ENCODE data around the gene GSDMA. TPM values are rescaled to one million over a fixed set of nuclear protein-coding genes. Genes with fewer than 3 reads are reported as not detected.
"Not testable (repeated sequence)": the region's sequence is repeated elsewhere in the genome, so short reads cannot be mapped to it uniquely, and the experiment has no call there.

The GSDMA gene
- total RNA-seq, 8 experiments from 2014 or later = 0.09 to 0.33 (median 0.17) TPM; not detected in 5

DNA sequence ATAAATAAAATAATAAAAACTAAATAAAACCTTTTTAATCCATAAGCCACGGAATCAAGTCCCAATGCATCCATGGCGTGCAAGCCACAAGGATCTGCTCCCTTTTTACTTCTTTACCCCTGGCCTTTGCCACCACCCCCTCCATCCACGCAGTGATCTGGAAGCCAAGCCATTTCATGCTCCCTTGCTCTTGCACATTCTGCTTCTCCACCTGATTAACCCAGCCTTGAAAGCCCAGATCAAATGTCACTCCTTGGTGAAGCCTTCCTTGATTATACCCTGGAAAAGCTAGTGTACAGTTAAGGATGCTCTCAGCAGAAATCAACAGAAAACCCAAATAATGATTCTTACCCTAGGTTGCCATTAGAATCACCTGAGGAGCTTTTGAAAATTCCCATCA is 25.4 kb upstream of the GSDMA start:
- in situ Hi-C loops (cut with MboI; ENCODE audit: low pct_unique_long_range_greater_than_20kb in 2 of 9, low sequenced_read_pairs in 9 of 9, unreplicated experiment in 9 of 9) = no loop called here
- no peak for ATAC-seq (replicated peaks in 6 of 8)
- H3K27ac ChIP-seq = no peak overlapping the region
- H3K4me3 ChIP-seq = no peak overlapping the region
- H3K4me1 ChIP-seq (replicated peaks in 1 of 2) = peaks cover 6 to 7% of the 10 kb centered on the region in 2 donors
- WGBS, 10 experiments = 76 to 100% (median 100%) methylated on average over 1 to 3 of the region's 3 CpGs; no CpG with 5 or more reads in 5 of the 10 experiments

DNA sequence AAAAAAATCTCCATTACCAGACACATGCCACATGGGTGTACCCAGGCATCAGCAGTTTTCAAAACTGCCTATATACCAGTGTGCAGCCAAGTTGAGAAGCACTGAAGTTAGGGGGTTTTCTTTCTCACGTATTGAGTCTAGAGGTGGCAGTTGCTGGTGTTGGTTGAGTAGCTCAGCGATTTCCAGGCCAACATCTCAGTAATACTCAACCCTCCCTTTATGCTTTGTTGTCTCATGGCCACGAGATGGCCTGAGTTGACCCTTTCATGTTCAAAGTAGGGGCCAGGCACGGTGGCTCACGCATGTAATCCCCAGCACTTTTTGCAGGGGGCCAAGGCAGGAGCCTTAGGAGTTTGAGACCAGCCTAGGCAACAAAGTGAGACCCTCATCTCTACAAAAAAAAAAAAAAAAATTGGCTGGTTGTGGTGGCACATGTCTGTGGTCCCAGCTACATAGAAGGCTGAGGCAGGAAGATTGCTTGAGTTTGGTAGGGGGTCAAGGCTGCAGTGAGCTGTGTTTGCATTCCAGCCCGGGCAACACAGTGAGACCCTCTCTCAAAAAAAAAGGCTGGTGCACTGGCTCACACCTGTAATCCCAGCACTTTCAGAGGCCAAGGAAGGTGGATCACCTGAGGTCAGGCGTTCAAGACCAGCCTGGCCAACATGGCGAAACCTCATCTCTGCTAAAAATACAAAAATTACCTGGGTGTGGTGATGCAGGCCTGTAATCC is 24.5 kb upstream of the GSDMA start:
- Histone ChIP-seq H3K4me1 (replicated peaks in 1 of 2) (peaks cover 6 to 7% of the 10 kb centered on the region in 2 donors), H3K4me3 (no peak overlapping the region), H3K27ac (no peak overlapping the region)
- 0 to 93% (median 76%) methylated on average over 1 to 6 of the region's 8 CpGs; no CpG with 5 or more reads in 1 of the 10 experiments for WGBS, 10 experiments
- ATAC-seq (replicated peaks in 6 of 8) = no peak
- in situ Hi-C loops (cut with MboI; ENCODE audit: low pct_unique_long_range_greater_than_20kb in 2 of 9, low sequenced_read_pairs in 9 of 9, unreplicated experiment in 9 of 9) = no loop called here

DNA sequence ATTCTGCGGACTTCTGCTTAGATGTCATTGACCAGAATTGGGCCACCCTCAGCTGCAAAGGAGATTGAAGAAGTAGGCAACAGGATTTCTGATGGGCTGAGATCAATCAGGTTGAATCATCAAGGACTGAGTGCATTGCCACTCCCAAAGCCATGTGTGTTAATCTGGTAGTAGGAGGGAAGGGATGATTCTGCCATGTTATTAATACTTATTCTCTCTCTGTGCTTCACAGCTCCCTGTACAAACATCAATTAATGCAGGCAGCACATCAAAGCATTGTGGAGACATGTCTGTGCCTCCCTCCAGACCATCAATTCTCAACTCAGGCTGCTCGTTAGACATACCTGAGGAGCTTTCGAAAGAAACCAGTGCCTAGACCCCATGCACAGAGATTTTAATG is 23.7 kb upstream of the GSDMA start:
- ATAC-seq (replicated peaks in 6 of 8) = peak in 7 of 8 experiments; percentile 14 to 62 (median 38)

DNA sequence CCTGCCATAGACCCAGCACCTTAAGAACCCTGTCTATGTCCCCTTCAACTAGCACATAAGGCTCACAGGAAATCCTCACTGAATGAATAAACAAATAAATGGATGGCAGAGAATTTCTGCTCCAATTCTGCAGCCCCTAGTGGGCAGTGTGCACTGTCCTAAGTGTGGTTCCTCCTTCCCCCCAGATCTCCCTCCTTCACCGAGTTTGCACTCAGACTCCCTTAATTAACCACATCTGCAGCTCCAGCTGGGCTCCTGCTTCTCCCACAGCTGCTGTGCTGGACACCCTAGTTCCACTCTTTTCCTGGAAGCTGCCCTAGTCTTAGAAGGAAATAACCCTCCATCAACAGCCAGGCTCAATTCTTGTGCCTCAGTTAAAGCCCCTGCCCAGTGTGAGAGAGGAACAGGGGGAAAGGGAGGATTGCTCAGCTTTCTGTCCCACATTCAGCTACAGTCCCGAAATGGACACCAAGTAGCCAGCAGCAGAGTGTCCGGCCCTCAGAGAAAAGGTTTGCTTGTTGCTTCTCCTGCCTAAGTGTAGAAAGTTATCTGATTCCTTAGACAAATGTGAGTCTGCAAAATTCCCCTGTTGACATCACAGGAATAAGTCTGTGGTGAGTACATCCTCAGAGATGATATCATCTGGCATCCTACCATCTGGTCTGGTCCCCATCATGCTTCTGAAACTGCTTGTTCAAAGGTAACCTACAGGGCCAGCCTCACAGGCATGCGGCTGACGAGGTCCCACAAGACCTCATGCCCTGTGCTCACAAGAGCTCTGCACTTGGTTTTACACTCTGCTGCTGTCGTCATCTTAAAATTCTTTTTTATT is 23.0 kb upstream of the GSDMA start:
- Histone ChIP-seq H3K27ac (no peak overlapping the region), H3K4me3 (no peak overlapping the region), H3K4me1 (replicated peaks in 1 of 2) (peaks cover 6 to 7% of the 10 kb centered on the region in 2 donors)
- in situ Hi-C loops (cut with MboI; ENCODE audit: low pct_unique_long_range_greater_than_20kb in 2 of 9, low sequenced_read_pairs in 9 of 9, unreplicated experiment in 9 of 9) = loop anchor here in 1 of 9 experiments (10.0 kb wide), 1 partner anchor 45 kb away; no protein-coding TSS in a partner anchor
- ATAC-seq (replicated peaks in 6 of 8) = peak; percentile 52 to 94 (median 76)
- 0 to 83% (median 36%) methylated on average over 1 to 5 of the region's 6 CpGs; no CpG with 5 or more reads in 1 of the 10 experiments for WGBS, 10 experiments

More for the DNA sequence above, 23.7 kb upstream of the GSDMA start:
- Histone ChIP-seq H3K27ac (no peak overlapping the region), H3K4me1 (replicated peaks in 1 of 2) (peaks cover 6 to 7% of the 10 kb centered on the region in 2 donors), H3K4me3 (no peak overlapping the region)
- 80 to 100% (median 100%) methylated on average over 1 to 3 of the region's 3 CpGs; no CpG with 5 or more reads in 5 of the 10 experiments for WGBS, 10 experiments
- in situ Hi-C loops (cut with MboI; ENCODE audit: low pct_unique_long_range_greater_than_20kb in 2 of 9, low sequenced_read_pairs in 9 of 9, unreplicated experiment in 9 of 9) = no loop called here

DNA sequence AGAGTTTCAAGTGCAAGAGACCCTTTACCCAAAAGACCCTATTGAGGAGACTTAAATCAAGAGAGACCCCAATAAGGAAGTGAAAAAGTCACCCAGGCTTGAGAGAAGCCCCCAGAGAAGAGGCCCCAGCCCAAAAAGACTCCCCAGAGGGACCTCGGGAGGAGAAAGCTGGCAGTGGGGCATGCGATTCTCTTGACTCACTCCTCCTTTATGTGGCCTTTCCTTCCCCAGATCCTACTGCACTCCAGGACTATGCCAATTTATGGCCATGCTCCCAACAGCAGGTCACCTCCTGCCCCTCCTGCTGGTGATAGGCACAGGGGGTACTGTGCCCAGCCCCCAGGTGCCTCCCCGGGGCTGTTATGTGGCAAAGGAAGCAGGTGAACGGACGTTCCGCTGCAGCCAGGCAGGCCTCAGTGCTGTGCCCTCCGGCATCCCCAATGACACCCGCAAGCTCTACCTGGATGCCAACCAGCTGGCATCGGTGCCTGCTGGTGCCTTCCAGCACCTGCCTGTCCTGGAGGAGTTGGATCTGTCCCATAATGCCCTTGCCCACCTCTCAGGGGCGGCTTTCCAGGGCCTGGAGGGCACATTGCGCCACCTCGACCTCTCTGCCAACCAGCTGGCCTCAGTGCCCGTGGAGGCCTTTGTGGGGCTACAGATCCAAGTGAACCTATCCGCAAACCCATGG is 19.0 kb upstream of the GSDMA start:
- in situ Hi-C loops (cut with MboI; ENCODE audit: low pct_unique_long_range_greater_than_20kb in 2 of 9, low sequenced_read_pairs in 9 of 9, unreplicated experiment in 9 of 9) = loop anchor here in 1 of 9 experiments (10.0 kb wide), 1 partner anchor 49 kb away; no protein-coding TSS in a partner anchor
- 59 to 100% (median 79%) methylated on average over 1 to 8 of the region's 14 CpGs; no CpG with 5 or more reads in 5 of the 10 experiments for WGBS, 10 experiments
- Histone ChIP-seq H3K4me1 (replicated peaks in 1 of 2) (peaks cover 6 to 7% of the 10 kb centered on the region in 2 donors), H3K27ac (no peak overlapping the region), H3K4me3 (no peak overlapping the region)
- no peak for ATAC-seq (replicated peaks in 6 of 8)

DNA sequence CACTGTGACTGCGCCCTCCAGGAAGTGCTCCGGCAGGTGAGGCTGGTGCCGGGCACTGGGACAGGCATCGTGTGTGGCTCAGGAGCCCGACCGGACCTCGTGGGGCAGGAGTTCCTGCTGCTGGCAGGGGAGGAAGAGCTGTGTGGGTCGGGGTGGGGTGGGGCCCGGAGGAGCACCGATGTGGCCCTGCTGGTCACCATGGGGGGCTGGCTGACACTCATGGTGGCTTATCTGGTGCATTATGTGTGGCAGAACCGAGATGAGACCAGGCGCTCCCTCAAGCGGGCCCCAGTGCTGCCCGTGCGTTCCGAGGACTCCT is 18.5 kb upstream of the GSDMA start:
- Histone ChIP-seq H3K4me3 (no peak overlapping the region), H3K4me1 (replicated peaks in 1 of 2) (peaks cover 1 to 4% of the 10 kb centered on the region in 2 donors), H3K27ac (no peak overlapping the region)
- no CpG with 5 or more reads among the region's 16 CpGs for WGBS, 10 experiments
- in situ Hi-C loops (cut with MboI; ENCODE audit: low pct_unique_long_range_greater_than_20kb in 2 of 9, low sequenced_read_pairs in 9 of 9, unreplicated experiment in 9 of 9) = loop anchor here in 1 of 9 experiments (10.0 kb wide), 1 partner anchor 50 kb away; no protein-coding TSS in a partner anchor
- peak in 2 of 8 experiments; percentile 3 to 6 for ATAC-seq (replicated peaks in 6 of 8)

DNA sequence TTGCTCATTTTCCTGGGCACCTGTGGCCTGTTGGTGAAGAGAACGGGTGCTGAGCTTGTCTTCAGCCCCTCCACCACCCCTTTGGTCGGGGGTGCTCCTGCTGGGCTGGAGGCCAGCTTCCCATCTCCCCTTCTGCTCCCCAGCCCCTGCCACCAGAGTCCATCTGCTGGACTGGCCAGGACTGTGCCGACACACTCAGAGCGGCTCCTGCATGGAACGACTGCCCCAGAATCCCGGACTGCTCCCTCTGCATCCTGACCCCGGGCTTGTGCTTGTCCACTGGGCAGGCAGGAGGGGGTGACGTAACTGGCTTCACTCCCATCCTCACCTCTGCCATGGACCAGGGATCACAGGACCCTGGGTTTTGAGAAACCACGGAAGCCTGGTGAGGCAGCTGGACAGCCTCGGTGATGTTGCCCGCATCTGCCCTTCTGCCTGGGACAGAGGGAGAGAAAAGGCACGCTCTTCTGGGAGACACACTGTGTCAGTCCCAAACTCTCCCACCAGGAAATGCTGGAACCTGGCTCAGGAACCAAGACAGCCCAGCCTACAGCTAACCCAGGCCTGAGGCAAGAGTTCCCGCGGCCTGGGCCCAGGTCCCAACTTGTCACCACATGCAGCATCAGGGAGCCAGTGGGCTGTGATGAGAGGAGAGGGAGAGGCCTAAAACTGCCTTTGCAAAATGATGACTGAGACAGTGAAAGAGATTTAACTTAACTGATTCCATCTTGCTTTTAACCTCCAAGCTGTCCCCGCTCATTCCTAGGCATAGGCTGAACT is 16.1 kb upstream of the GSDMA start:
- H3K4me3 ChIP-seq = no peak overlapping the region
- ATAC-seq (replicated peaks in 6 of 8) = peak in 1 of 8 experiments; percentile 18
- no peaks in the 10 kb centered on the region for H3K4me1 ChIP-seq (replicated peaks in 1 of 2)
- 0 to 100% (median 88%) methylated on average over 1 to 6 of the region's 15 CpGs; no CpG with 5 or more reads in 3 of the 10 experiments for WGBS, 10 experiments
- in situ Hi-C loops (cut with MboI; ENCODE audit: low pct_unique_long_range_greater_than_20kb in 2 of 9, low sequenced_read_pairs in 9 of 9, unreplicated experiment in 9 of 9) = loop anchor here in 1 of 9 experiments (10.0 kb wide), 1 partner anchor 52 kb away; no protein-coding TSS in a partner anchor
- H3K27ac ChIP-seq = no peak overlapping the region

DNA sequence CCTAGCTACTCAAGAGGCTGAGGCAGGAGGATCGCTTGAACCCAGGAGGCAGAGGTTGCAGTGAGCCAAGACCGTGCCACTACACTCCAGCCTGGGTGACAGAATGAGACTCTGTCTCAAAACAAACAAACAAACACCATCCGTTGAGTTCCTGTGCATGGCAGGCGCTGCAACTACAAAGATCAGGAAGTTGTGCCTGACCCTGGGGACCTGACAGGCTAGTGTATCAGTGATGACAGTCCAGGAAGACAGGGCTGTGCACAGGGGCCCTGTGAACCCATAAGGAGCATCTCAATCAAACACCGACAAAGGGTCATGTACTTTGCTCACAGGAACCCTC is 14.3 kb upstream of the GSDMA start:
- ATAC-seq (replicated peaks in 6 of 8); H3K27ac ChIP-seq; H3K4me1 ChIP-seq (replicated peaks in 1 of 2); H3K4me3 ChIP-seq: not testable (repeated sequence)
- WGBS, 10 experiments = 40 to 100% (median 100%) methylated on average over 1 to 2 of the region's 5 CpGs; no CpG with 5 or more reads in 6 of the 10 experiments
- in situ Hi-C loops (cut with MboI; ENCODE audit: low pct_unique_long_range_greater_than_20kb in 2 of 9, low sequenced_read_pairs in 9 of 9, unreplicated experiment in 9 of 9) = loop anchor here in 1 of 9 experiments (10.0 kb wide), 1 partner anchor 54 kb away; no protein-coding TSS in a partner anchor

DNA sequence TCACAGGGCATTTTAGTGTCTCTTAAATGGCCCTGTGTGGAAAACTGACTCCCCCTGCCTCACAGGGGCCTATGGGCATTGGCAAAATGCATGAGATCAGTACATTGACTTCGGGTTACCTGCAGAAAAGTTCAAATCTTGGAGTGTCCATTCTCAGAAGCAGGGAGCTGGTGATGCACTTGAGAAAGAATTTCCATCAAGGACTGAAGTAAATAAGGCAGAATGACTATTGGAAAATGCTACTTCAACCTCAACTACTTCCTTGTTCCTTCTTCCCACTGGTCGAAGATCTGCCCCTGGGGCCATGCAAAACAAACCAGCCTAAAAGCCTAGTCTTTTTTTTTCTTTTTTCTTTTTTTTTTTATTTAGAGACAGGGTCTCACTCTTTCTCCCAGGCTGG is 13.8 kb upstream of the GSDMA start:
- WGBS, 10 experiments = 9 to 89% (median 57%) methylated on average over 1 to 2 of the region's 2 CpGs
- Histone ChIP-seq H3K27ac (no peak overlapping the region), H3K4me3 (no peak overlapping the region), H3K4me1 (replicated peaks in 1 of 2) (peaks cover 8 to 13% of the 10 kb centered on the region in 2 donors)
- no peak for ATAC-seq (replicated peaks in 6 of 8)
- in situ Hi-C loops (cut with MboI; ENCODE audit: low pct_unique_long_range_greater_than_20kb in 2 of 9, low sequenced_read_pairs in 9 of 9, unreplicated experiment in 9 of 9) = loop anchor here in 1 of 9 experiments (10.0 kb wide), 1 partner anchor 54 kb away; no protein-coding TSS in a partner anchor

DNA sequence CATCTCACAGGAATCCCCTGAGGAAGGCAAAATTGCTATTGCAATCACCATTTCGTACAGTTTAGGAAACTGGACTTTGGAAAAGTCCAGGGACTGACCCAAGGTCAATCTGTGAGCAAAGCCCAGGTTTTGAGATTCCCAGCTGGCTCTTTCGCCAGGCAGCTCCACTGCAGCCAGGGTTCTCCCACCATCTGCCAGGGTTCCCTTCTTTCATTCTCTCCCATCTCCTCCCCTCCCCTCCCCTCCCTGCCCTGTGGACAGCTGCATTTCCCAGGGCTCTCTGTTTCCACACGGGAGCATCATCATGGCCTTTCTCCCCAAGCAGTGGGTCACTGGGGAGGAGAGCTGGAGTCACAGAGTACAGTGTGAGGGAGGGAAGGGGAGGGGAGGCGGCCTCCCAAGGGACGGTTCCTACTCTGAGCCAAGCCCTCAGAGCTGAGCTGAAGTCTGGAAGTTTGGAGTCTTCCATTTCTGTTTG is 11.9 kb upstream of the GSDMA start:
- peaks cover 8 to 13% of the 10 kb centered on the region in 2 donors for H3K4me1 ChIP-seq (replicated peaks in 1 of 2)
- WGBS, 10 experiments = 21 to 86% (median 80%) methylated on average over 1 to 2 of the region's 5 CpGs; no CpG with 5 or more reads in 5 of the 10 experiments
- ATAC-seq (replicated peaks in 6 of 8) = peak in 4 of 8 experiments; percentile 10 to 30 (median 20)
- no peak overlapping the region for H3K27ac ChIP-seq
- in situ Hi-C loops (cut with MboI; ENCODE audit: low pct_unique_long_range_greater_than_20kb in 2 of 9, low sequenced_read_pairs in 9 of 9, unreplicated experiment in 9 of 9) = no loop called here
- no peak overlapping the region for H3K4me3 ChIP-seq

DNA sequence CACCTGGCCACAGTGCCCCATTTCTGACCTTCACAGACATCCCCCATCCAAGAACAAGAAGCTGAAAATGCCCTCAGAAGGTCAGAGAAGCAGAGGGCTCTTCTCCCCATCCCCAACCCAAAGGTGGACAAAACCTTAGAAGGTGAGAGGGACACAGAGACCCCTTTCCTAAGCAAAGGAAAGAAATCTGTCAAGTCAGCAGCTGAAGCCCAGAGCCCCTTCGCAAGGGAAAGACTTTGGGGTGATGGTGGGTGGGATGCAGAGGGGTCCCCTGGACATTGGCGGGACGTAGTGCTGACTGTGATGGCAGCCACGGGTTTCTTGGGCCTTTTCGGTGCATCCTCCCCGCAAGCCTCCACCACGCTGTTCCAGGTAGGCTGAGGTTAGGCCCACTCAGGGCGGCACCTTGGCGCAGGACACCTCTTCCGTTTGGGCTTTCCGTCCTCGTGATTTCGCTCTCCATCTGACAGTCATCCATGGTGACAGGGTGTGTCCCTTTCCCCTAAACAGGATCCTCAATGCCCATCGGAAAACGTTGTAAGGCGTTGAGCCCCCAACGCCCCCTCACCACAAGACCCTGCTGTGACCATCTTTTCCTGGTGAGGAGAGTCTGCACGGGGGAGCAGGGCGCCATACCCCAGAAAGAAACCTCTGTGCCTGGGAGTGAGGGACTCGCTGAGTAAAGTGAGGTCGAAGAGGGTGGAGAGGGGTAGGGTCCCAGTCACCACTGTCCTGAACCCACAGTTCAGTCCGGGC is 10.7 kb upstream of the GSDMA start:
- in situ Hi-C loops (cut with MboI; ENCODE audit: low pct_unique_long_range_greater_than_20kb in 2 of 9, low sequenced_read_pairs in 9 of 9, unreplicated experiment in 9 of 9) = no loop called here
- WGBS, 10 experiments = 72 to 78% (median 74%) methylated on average over 5 to 8 of the region's 22 CpGs; no CpG with 5 or more reads in 6 of the 10 experiments
- Histone ChIP-seq H3K4me1 (replicated peaks in 1 of 2) (peaks cover 8 to 13% of the 10 kb centered on the region in 2 donors), H3K4me3 (peak overlapping the region in 4 of 5 donors; percentile 8 to 29 (median 18)), H3K27ac (no peak overlapping the region)
- no peak for ATAC-seq (replicated peaks in 6 of 8)

All from motor neuron (in vitro differentiated cells).